Measurements from ENCODE around the gene SBF2. TPM values are rescaled to one million over a fixed set of nuclear protein-coding genes. Genes with fewer than 3 reads are reported as not detected.

Gene SBF2
- total and polyA plus RNA-seq, 2 of the 13 experiments (the other 11 are each of a cell fraction or from before 2014, with no cell fraction given) = 24.0 to 45.8 TPM

- Histone ChIP-seq H3K9ac (ENCODE audit: insufficient read depth, low read depth, low read length) (no peak overlapping the region), H3K4me2 (ENCODE audit: low read depth, low read length) (no peak overlapping the region), H3K9me3 (ENCODE audit: low read length) (no peaks in the 10 kb centered on the region), H3K36me3 (replicated peaks in 1 of 2; ENCODE audit: control insufficient read depth in 1 of 2, insufficient read depth in 2 of 2, low read length in 2 of 2) (0 out of 5 replicates have a peak, but pooled peaks cover 0 to 3% of the 10 kb centered on the region in 2 experiments), H3K4me3 (replicated peaks in 1 of 3; ENCODE audit: insufficient read depth in 1 of 3, low read depth in 2 of 3, low read length in 3 of 3) (no peak overlapping the region), H3K27me3 (ENCODE audit: control insufficient read depth in 1 of 2, insufficient read depth in 2 of 2, low read length in 2 of 2) (no peaks in the 10 kb centered on the region; a peak in 1 of 5 replicates), H3K4me1 (ENCODE audit: insufficient read depth, low read length) (no peaks in the 10 kb centered on the region), H2AFZ (ENCODE audit: low read length) (no peak overlapping the region), H3K79me2 (ENCODE audit: insufficient read depth, low read length) (no peaks in the 10 kb centered on the region), H4K20me1 (ENCODE audit: insufficient read depth, low read length) (no peaks in the 10 kb centered on the region), H3K27ac (ENCODE audit: extremely low read length, insufficient read depth, low read length) (no peak overlapping the region)
- POLR2A ChIA-PET = no interaction called here
- no peak for TF ChIP-seq ZC3H4 (CRISPR knock-in tag; IDR thresholded peaks at IDR 0.05; ENCODE audit: borderline replicate concordance)
- no peak for TF ChIP-seq CBX1 (IDR thresholded peaks at IDR 0.05; ENCODE audit: low read depth)
- no peak for TF ChIP-seq ZNF550 (CRISPR knock-in tag; IDR thresholded peaks at IDR 0.05; ENCODE audit: borderline replicate concordance)
- no peak for TF ChIP-seq NR2F2 (IDR thresholded peaks at IDR 0.05; ENCODE audit: borderline replicate concordance, low read depth)
- TF ChIP-seq FOXO1 (CRISPR knock-in tag; IDR thresholded peaks at IDR 0.05) = no peak
- no TSS peak for BruUV-seq (replicated peaks)
- ATAC-seq (no peak), FAIRE-seq (no peak), DNase-seq (ENCODE audit: low spot score) (no peak)
- intact Hi-C loops (cut with micrococcal nuclease; ENCODE audit: unreplicated experiment) = no loop called here
- in situ Hi-C loops (cut with HindIII; ENCODE audit: extremely low pct_ligation_motif_present, low pct_unique_long_range_greater_than_20kb) = no loop called here
- CTCF ChIA-PET (ENCODE audit: low intra/inter-chr PET ratio, low total read pairs) = no interaction called here
- WGBS (ENCODE audit: low lambda C conversion rate) = 97% methylated on average over 2 of the region's 2 CpGs
Measured at GRCh38 chr11:9896902-9897301, 397.1 kb downstream of the SBF2 start.

- Histone ChIP-seq H3K4me3 (replicated peaks in 1 of 3; ENCODE audit: insufficient read depth in 1 of 3, low read depth in 2 of 3, low read length in 3 of 3) (no peak overlapping the region), H2AFZ (ENCODE audit: low read length) (no peak overlapping the region), H3K27ac (ENCODE audit: extremely low read length, insufficient read depth, low read length) (no peak overlapping the region), H3K36me3 (replicated peaks in 1 of 2; ENCODE audit: control insufficient read depth in 1 of 2, insufficient read depth in 2 of 2, low read length in 2 of 2) (0 out of 5 replicates have a peak, but pooled peaks cover 0 to 3% of the 10 kb centered on the region in 2 experiments), H3K9me3 (ENCODE audit: low read length) (no peaks in the 10 kb centered on the region), H3K27me3 (ENCODE audit: control insufficient read depth in 1 of 2, insufficient read depth in 2 of 2, low read length in 2 of 2) (no peaks in the 10 kb centered on the region; a peak in 1 of 5 replicates), H4K20me1 (ENCODE audit: insufficient read depth, low read length) (no peaks in the 10 kb centered on the region), H3K4me2 (ENCODE audit: low read depth, low read length) (no peak overlapping the region), H3K9ac (ENCODE audit: insufficient read depth, low read depth, low read length) (no peak overlapping the region), H3K79me2 (ENCODE audit: insufficient read depth, low read length) (no peaks in the 10 kb centered on the region), H3K4me1 (ENCODE audit: insufficient read depth, low read length) (no peaks in the 10 kb centered on the region)
- in situ Hi-C loops (cut with HindIII; ENCODE audit: extremely low pct_ligation_motif_present, low pct_unique_long_range_greater_than_20kb) (no loop called here), intact Hi-C loops (cut with micrococcal nuclease; ENCODE audit: unreplicated experiment) (no loop called here)
- ATAC-seq (no peak), FAIRE-seq (no peak), DNase-seq (ENCODE audit: low spot score) (no peak)
- CTCF ChIA-PET (ENCODE audit: low intra/inter-chr PET ratio, low total read pairs) = no interaction called here
- WGBS (ENCODE audit: low lambda C conversion rate) = 100% methylated on average over 1 of the region's 1 CpG
- BruUV-seq (replicated peaks) = no TSS peak
- POLR2A ChIA-PET = no interaction called here
- TF ChIP-seq ZNF318 (CRISPR knock-in tag; IDR thresholded peaks at IDR 0.05) (no peak), ZNF263 (CRISPR knock-in tag; IDR thresholded peaks at IDR 0.05) (no peak), POLR2AphosphoS2 (IDR thresholded peaks at IDR 0.05; ENCODE audit: low read depth, low read length) (no peak), ZNF276 (CRISPR knock-in tag; IDR thresholded peaks at IDR 0.05; ENCODE audit: low read depth) (no peak), MAFF (IDR thresholded peaks at IDR 0.05; ENCODE audit: low read depth, low read length) (no peak)
Measured at GRCh38 chr11:9895006-9895405, 399.0 kb downstream of the SBF2 start.
